KBM-7 (cell line): Measurements from ENCODE around the gene PSMB10.

ENCODE experiments used
- DNase-seq: peaks from one replicate; pipeline ENCODE4 v3.0.0-alpha.2; 2015
- in situ Hi-C: fragments of 300-500 bp; cut with MboI; formaldehyde crosslinking; loops from 2 replicates; pipeline ENCODE4 v1.14.3; 2020; ENCODE audit warnings: low sequenced_read_pairs, low pct_unique_long_range_greater_than_20kb, mixed read lengths

Gene PSMB10

GRCh38 chr16:67964477-67965131 lies 28.0 kb upstream of the PSMB10 start:
- DNase-seq: no peak
- in situ Hi-C loops: no loop called here

GRCh38 chr16:67963662-67964321 lies 27.1 kb upstream of the PSMB10 start:
- in situ Hi-C loops: no loop called here
- DNase-seq: no peak

- in situ Hi-C loops: no loop called here
- no peak for DNase-seq
Measured at GRCh38 chr16:67963292-67963661, 26.6 kb upstream of the PSMB10 start.

- in situ Hi-C loops: no loop called here
Measured at GRCh38 chr16:67962135-67962534, 25.5 kb upstream of the PSMB10 start.

GRCh38 chr16:67961551-67961957 lies 24.9 kb upstream of the PSMB10 start:
- in situ Hi-C loops: no loop called here
- no peak for DNase-seq

More at GRCh38 chr16:67962135-67962534, 25.5 kb upstream of the PSMB10 start:
- DNase-seq: no peak

- DNase-seq: no peak
Measured at GRCh38 chr16:67959536-67960329, 23.1 kb upstream of the PSMB10 start.

GRCh38 chr16:67957622-67958021 lies 21.0 kb upstream of the PSMB10 start:
- in situ Hi-C loops: no loop called here
- DNase-seq: no peak

More at GRCh38 chr16:67959536-67960329, 23.1 kb upstream of the PSMB10 start:
- in situ Hi-C loops: no loop called here

- in situ Hi-C loops: no loop called here
- DNase-seq: no peak
Measured at GRCh38 chr16:67954421-67955196, 18.0 kb upstream of the PSMB10 start.

GRCh38 chr16:67953641-67954375 lies 17.2 kb upstream of the PSMB10 start:
- in situ Hi-C loops: no loop called here
- DNase-seq: no peak

GRCh38 chr16:67951485-67951884 lies 14.8 kb upstream of the PSMB10 start:
- DNase-seq: no peak
- in situ Hi-C loops: no loop called here

- in situ Hi-C loops: no loop called here
- DNase-seq: no peak
Measured at GRCh38 chr16:67950335-67950843, 13.7 kb upstream of the PSMB10 start.

- in situ Hi-C loops: no loop called here
- DNase-seq: no peak
Measured at GRCh38 chr16:67949645-67950044, 13.0 kb upstream of the PSMB10 start.

- DNase-seq: no peak
- in situ Hi-C loops: no loop called here
Measured at GRCh38 chr16:67948015-67948414, 11.4 kb upstream of the PSMB10 start.

- DNase-seq: no peak
Measured at GRCh38 chr16:67946966-67947558, 10.4 kb upstream of the PSMB10 start.

GRCh38 chr16:67946128-67946569 lies 9.5 kb upstream of the PSMB10 start:
- DNase-seq: no peak
- in situ Hi-C loops: no loop called here

More at GRCh38 chr16:67946966-67947558, 10.4 kb upstream of the PSMB10 start:
- in situ Hi-C loops: no loop called here

- in situ Hi-C loops: no loop called here
- DNase-seq: no peak
Measured at GRCh38 chr16:67945392-67945933, 8.8 kb upstream of the PSMB10 start.

GRCh38 chr16:67944690-67945391 lies 8.2 kb upstream of the PSMB10 start:
- DNase-seq: no peak
- in situ Hi-C loops: no loop called here
